GM18520 (cell line): ENCODE results near the gene SLC9A9.

Experiments used
- ATAC-seq: cut with Tn5 transposase; IDR thresholded peaks from one replicate; pipeline ENCODE4 v1.9.1; 2021; ENCODE audit not compliant: unreplicated experiment

SLC9A9 gene

DNA sequence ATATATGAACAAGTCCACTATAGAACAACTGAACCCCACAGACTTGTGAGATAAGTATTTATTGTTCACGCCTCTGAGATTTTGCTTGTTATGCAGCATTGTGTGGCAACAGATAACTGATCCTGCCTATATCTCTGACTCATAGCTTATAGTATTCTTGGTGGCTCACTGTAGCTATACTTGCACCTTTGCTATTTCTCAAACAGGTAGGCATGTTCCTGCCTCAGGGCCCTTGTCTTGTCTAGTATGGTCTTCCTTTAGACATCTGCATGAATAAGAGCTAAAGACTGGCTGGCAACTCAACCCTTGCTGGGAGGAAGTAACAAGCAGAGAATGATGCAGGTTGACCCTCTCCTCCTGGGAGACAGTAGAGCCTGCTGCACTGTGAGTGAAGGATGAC lies 472.6 kb downstream of the SLC9A9 start:
- no peak for ATAC-seq

- no peak for ATAC-seq
These were observed 481.1 kb downstream of the SLC9A9 start for GRCh38 chr3:143367171-143367570.

GRCh38 chr3:143366672-143367071 lies 481.6 kb downstream of the SLC9A9 start:
- no peak for ATAC-seq

DNA sequence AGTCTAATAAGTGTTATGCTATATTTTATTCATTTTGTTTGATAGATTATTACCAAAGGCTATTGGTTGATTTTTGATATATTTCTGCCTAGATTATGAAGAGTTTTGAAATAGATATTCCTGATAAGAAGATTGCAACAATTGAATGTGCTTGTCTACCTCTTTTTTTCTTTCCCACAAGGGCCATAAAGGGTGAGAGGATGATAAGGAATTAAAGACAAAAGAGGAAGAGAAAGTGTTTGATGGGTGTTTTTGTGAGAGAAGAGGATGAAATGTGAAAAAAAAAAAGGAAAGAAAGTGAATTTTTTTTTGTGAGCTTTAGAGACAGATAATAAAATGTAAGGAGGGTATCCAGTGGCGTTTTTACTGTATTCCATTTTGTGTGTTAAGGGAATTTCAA lies 484.3 kb downstream of the SLC9A9 start:
- ATAC-seq: no peak

- no peak for ATAC-seq
These were observed 485.0 kb downstream of the SLC9A9 start for GRCh38 chr3:143363276-143363675.

- no peak for ATAC-seq
These were observed 485.9 kb downstream of the SLC9A9 start for GRCh38 chr3:143362115-143362991.

GRCh38 chr3:143361589-143361988 lies 486.7 kb downstream of the SLC9A9 start:
- ATAC-seq: no peak

DNA sequence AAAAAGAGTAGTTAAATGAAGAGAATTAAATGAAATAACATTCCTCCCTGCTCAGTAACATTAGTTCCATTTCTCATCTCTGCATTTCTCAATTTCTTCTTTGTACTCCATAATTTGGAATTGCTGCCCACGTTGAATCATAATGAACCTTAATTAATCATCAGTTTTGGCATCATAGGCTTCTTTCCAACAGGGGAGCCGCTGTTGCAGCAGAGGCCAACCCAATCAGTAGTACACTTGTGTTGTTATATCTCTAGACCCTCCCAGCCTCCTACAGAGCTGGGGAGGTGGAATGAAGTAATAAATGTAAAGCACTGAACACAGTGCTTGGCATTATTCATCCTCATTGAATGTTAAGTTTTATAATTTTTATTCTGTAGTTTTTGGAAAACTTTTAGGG lies 488.0 kb downstream of the SLC9A9 start:
- no peak for ATAC-seq

GRCh38 chr3:143358793-143359491 lies 489.3 kb downstream of the SLC9A9 start:
- ATAC-seq: no peak

- no peak for ATAC-seq
These were observed 490.0 kb downstream of the SLC9A9 start for GRCh38 chr3:143358155-143358792.

GRCh38 chr3:143357700-143358099 lies 490.6 kb downstream of the SLC9A9 start:
- ATAC-seq: no peak

DNA sequence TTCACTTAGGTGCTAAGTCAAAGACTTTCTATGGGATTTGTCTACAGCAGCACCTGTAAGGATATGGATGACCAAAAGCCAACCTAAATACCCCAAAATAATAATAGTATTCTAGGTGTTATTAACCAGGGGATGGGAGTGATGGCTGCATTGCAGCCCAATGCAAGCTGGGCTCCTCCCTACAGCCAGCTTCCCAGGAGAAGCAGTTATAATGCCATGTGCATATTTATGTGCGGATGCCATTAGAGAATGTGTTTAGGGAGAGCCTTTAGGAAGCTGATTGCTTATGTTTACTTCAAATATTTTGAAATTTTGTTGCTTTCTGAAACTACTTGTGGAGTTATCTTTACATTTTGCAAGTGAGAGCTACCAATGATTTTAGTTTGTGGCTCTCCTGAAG lies 491.4 kb downstream of the SLC9A9 start:
- ATAC-seq: no peak

DNA sequence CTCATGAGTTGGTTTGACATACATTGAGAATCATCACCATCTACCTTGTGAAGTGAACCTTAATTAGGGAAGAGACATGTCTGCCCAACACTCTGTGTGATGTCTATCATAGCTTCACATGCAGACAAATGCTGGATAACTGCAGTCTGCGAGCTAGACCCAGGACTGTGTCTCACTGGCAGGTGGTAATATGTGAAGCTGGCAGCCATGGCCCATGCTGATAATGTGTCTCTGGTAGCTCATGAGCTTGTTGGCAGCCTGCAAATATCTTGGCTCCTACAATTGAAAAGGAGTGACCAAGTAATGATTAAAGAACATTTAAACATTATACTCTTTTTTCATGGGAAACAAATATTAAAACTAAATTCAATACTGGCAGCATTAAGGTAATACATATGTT lies 493.9 kb downstream of the SLC9A9 start:
- ATAC-seq: no peak

- no peak for ATAC-seq
These were observed 495.3 kb downstream of the SLC9A9 start for GRCh38 chr3:143352850-143353550.

- no peak for ATAC-seq
These were observed 496.2 kb downstream of the SLC9A9 start for GRCh38 chr3:143351895-143352608.

GRCh38 chr3:143351354-143351753 lies 496.9 kb downstream of the SLC9A9 start:
- no peak for ATAC-seq

- ATAC-seq: no peak
These were observed 498.8 kb downstream of the SLC9A9 start for GRCh38 chr3:143349455-143349854.

DNA sequence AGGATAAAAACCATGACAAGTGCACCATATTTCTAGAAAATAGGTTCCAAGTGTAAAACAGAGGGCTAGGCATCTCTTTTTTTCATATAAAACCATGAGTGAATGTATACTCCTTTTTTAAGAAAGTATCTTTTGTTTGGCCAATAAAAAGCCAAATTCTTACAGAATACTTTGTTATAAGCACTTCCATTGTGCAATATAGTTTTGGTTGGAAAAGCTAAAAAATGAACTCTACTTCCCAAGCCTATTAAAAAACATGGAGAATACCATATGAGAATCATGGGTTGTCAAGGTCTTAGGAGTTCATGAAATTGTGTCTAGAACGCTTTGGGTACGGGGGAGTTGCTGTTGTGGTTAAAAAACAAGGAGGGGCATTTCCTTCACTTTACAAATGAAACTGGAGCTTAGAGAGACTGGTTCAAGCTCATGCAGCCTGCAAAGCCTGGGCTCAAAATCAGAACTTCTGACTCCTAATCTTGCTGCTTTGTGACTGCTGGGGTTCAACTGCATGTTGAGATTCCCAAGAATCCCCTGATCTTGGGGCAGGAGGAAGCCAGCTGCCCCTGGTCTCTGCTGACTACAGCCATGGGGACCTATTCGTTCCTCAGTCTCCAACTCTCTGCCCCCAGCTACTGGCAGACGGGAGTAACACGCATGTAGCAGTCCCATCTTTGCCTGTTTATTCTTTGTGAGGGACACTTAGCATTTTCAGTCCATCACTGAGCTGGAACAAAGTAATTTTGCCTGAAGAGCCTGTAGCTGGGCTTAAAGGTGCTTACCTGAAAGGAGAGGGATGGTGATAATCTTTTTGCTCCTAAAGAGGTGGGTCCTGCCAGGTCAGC lies 499.6 kb downstream of the SLC9A9 start:
- no peak for ATAC-seq

DNA sequence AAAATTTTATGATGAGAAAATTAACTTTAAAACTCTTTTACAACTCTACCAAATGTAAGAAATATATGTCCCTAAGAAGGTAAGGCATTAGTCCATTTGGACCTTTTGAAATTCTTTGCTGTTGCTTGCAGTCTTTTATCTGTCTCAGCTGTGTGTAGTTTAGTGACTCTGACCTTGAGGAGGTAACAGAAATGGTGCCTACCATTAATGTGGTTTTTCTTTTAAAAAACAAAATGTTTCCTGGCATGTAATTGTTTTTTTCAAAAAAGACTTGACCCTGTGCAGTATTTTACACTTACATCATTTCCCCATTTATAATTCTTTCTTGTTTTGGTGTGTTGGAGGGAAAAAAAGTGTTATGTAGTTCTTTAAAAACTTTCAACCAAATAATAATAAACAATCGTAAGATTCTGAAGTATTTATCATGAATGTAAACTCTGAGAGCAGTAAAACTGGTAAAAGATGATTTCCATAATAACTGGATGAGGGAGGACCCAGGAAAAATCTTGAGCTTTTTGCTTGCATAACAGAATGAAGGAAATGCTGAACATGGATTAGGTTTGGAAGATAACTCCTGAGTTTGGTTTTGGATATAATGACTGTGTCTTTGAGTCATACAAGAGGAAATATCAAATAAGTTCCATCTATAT lies 503.6 kb downstream of the SLC9A9 start:
- ATAC-seq: no peak
